ENCODE measurements around the gene JAKMIP2.
"Not testable (repeated sequence)": the region's sequence is repeated elsewhere in the genome, so short reads cannot be mapped to it uniquely, and the experiment has no call there.

JAKMIP2 gene

DNA sequence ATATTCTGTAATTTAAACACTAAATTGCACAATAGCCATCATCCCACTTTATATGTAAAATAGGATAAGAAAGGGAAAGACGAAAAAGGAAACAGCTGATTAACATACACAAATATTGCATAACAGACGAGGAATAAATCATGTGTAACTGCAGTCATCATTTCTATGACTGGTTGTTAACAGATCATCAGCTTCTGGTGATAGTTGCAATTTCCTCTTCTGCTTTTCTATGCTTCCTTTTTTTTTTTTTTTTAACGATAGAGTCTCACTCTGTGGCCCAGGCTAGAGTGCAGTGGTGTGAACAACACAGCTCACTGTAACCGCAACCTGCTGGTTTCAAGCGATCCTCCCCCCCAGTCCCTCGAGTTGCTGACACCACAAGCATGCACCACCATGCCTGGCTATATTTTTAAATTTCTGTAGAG, 22.5 kb upstream of the JAKMIP2 start:
- TF ChIP-seq JUND (IDR thresholded peaks at IDR 0.05; ENCODE audit: low read depth): no peak
- in situ Hi-C loops (cut with HindIII; ENCODE audit: low pct_unique_long_range_greater_than_20kb, low sequenced_read_pairs): no loop called here
- no peak for DNase-seq (ENCODE audit: low read depth in 1 of 2, low spot score in 1 of 2)

- in situ Hi-C loops (cut with HindIII; ENCODE audit: low pct_unique_long_range_greater_than_20kb, low sequenced_read_pairs): no loop called here
Measured at GRCh38 chr5:147804334-147804733, 21.8 kb upstream of the JAKMIP2 start.

GRCh38 chr5:147803926-147804325, 21.4 kb upstream of the JAKMIP2 start:
- TF ChIP-seq JUND (IDR thresholded peaks at IDR 0.05; ENCODE audit: low read depth): no peak
- DNase-seq (ENCODE audit: low read depth in 1 of 2, low spot score in 1 of 2): no peak
- in situ Hi-C loops (cut with HindIII; ENCODE audit: low pct_unique_long_range_greater_than_20kb, low sequenced_read_pairs): no loop called here

More at GRCh38 chr5:147804334-147804733, 21.8 kb upstream of the JAKMIP2 start:
- TF ChIP-seq JUND (IDR thresholded peaks at IDR 0.05; ENCODE audit: low read depth): no peak
- DNase-seq (ENCODE audit: low read depth in 1 of 2, low spot score in 1 of 2): no peak

- DNase-seq (ENCODE audit: low read depth in 1 of 2, low spot score in 1 of 2); in situ Hi-C loops (cut with HindIII; ENCODE audit: low pct_unique_long_range_greater_than_20kb, low sequenced_read_pairs): not testable (repeated sequence)
Measured at GRCh38 chr5:147803161-147803560, 20.6 kb upstream of the JAKMIP2 start.

- no peak for DNase-seq (ENCODE audit: low read depth in 1 of 2, low spot score in 1 of 2)
Measured at GRCh38 chr5:147801461-147801860, 18.9 kb upstream of the JAKMIP2 start.

DNA sequence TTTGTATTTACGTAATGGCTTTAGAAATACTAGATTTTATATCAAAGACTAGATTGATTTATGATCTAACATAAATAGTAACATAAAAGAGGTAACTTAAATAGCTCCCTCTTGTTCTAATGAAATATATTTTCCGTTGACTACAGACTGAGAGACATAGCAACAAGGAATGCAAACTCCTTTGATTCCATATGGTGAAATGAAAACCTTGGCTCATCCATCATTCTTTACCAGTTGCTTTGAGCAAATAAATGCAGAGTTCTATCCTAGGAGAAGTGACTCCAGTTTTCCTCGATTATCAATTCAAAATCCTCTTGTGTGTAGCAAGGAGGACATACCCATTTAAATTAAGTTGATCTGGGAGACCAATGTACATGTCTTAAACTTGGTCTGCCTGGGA, 18.0 kb upstream of the JAKMIP2 start:
- TF ChIP-seq JUND (IDR thresholded peaks at IDR 0.05; ENCODE audit: low read depth): no peak
- in situ Hi-C loops (cut with HindIII; ENCODE audit: low pct_unique_long_range_greater_than_20kb, low sequenced_read_pairs): no loop called here
- no peak for DNase-seq (ENCODE audit: low read depth in 1 of 2, low spot score in 1 of 2)

More at GRCh38 chr5:147801461-147801860, 18.9 kb upstream of the JAKMIP2 start:
- in situ Hi-C loops (cut with HindIII; ENCODE audit: low pct_unique_long_range_greater_than_20kb, low sequenced_read_pairs): no loop called here
- TF ChIP-seq JUND (IDR thresholded peaks at IDR 0.05; ENCODE audit: low read depth): no peak

DNA sequence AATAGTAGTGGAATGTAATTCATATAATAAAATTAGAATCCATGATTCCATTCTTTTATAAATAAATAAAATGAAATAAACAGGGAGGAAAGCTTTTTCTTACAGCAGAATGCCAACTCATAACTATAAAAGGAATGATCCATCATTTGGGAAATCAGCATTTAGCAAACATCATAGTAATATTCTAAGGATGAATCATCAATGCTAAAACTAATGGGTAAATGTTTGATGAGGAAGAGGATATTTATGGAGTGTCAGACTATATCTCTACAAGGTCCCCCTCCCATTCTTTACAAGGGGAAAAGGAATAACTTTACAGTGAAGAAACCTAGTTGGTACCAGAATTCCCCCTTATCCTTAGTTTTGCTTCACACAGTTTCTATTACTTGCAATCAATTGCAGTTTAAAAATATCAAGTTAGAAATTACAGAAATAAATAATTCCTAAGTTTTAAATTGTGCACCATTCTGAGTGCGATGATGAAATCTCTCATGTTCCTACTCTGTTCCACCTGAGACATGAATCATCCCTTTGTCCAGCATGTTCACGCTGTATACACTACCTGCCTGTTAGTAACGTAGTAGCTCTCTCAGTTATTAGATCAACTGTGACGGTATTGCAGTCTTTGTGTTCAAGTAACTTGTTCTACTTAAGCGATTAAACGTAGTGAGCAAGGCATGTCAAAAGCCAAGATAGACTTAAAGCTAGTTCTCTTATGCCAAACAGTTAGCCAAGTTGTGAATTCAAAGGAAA, 14.2 kb upstream of the JAKMIP2 start:
- no peak for TF ChIP-seq JUND (IDR thresholded peaks at IDR 0.05; ENCODE audit: low read depth)
- no peak for DNase-seq (ENCODE audit: low read depth in 1 of 2, low spot score in 1 of 2)
- in situ Hi-C loops (cut with HindIII; ENCODE audit: low pct_unique_long_range_greater_than_20kb, low sequenced_read_pairs): no loop called here

DNA sequence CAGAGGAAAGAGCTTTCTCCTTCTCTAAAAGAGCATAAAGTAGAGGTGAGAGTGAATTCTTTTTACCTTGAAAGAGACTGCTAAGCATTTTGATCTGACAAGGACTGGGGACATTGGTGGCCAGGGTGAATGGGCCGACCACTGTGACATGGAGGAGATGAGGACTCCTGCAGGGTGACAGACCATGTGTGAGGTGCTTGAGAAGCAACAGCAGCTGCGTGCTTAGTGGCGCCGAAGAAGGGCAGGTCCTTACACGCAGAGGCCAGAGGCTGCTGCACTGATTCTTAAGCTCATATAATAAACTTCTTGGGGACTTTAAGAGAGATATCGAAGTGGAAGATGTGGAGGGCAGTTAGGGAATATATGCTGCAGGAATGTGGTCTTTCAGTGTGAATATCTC, 8.7 kb upstream of the JAKMIP2 start:
- no peak for TF ChIP-seq JUND (IDR thresholded peaks at IDR 0.05; ENCODE audit: low read depth)
- in situ Hi-C loops (cut with HindIII; ENCODE audit: low pct_unique_long_range_greater_than_20kb, low sequenced_read_pairs): no loop called here
- DNase-seq (ENCODE audit: low read depth in 1 of 2, low spot score in 1 of 2): no peak

GRCh38 chr5:147789820-147790219, 7.3 kb upstream of the JAKMIP2 start:
- in situ Hi-C loops (cut with HindIII; ENCODE audit: low pct_unique_long_range_greater_than_20kb, low sequenced_read_pairs): no loop called here
- no peak for TF ChIP-seq JUND (IDR thresholded peaks at IDR 0.05; ENCODE audit: low read depth)
- no peak for DNase-seq (ENCODE audit: low read depth in 1 of 2, low spot score in 1 of 2)

DNA sequence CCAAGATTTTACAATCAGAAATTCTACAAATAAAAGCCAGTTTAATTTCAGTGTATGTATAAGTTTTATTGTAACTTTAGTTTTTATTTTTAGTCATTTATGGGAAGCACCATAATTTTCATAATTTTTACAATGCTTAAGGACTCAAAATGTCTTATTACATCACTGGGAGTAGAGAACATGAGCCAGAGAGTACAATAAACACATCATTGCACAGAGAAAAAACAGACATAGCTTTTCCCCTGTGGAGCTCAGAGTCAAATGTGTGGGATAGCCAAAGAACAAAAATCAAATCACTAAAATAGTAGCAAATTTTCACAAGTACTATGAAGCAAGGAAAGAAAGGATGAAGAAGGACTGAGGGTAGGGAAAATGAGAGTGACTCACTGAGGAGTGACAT, 5.5 kb upstream of the JAKMIP2 start:
- in situ Hi-C loops (cut with HindIII; ENCODE audit: low pct_unique_long_range_greater_than_20kb, low sequenced_read_pairs): no loop called here
- no peak for TF ChIP-seq JUND (IDR thresholded peaks at IDR 0.05; ENCODE audit: low read depth)
- no peak for DNase-seq (ENCODE audit: low read depth in 1 of 2, low spot score in 1 of 2)

GRCh38 chr5:147786142-147786541, 3.6 kb upstream of the JAKMIP2 start:
- no peak for DNase-seq (ENCODE audit: low read depth in 1 of 2, low spot score in 1 of 2)
- in situ Hi-C loops (cut with HindIII; ENCODE audit: low pct_unique_long_range_greater_than_20kb, low sequenced_read_pairs): no loop called here

DNA sequence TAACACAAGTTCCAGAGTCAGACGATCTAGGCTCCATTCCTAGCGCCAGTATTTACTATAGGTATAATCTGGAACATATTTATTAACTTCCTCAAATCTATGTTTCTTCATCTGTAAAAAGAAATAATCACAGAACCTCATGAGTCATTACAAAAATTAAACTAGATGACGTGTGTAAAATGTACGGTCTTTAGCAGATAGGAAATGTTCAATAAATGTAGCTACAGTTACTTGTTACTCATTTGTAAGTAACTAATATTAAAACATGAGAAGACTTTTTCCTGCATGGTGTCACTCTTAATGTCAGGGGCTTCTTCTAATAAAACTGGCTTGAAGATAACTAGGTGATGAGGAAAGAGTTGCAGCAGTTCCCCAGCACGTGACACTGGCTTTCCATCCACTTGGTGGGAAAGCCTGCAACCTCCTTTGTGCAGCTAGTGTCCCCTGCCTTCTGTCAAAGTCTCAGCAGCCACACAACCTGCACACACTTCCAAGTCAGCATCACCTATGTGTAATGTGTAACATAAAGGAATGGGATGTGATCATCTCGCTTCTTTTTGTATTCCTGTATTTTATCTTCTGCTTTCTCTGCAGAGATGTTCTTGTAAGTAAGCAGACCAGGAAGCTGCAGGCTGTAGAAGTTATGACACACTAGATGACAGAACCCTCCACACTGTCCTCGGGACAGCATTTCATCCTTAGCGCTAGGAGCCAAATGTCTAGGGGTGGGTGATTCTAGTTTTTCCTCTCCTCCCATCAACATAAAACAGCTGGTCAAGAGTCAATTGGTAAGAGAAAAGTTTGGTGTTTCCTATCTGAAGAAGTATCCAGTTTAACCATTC, 1.8 kb upstream of the JAKMIP2 start:
- TF ChIP-seq JUND (IDR thresholded peaks at IDR 0.05; ENCODE audit: low read depth): no peak
- in situ Hi-C loops (cut with HindIII; ENCODE audit: low pct_unique_long_range_greater_than_20kb, low sequenced_read_pairs): no loop called here

More at GRCh38 chr5:147786142-147786541, 3.6 kb upstream of the JAKMIP2 start:
- TF ChIP-seq JUND (IDR thresholded peaks at IDR 0.05; ENCODE audit: low read depth): no peak

GRCh38 chr5:147780924-147781573, 1.5 kb downstream of the JAKMIP2 start:
- no peak for DNase-seq (ENCODE audit: low read depth in 1 of 2, low spot score in 1 of 2)
- in situ Hi-C loops (cut with HindIII; ENCODE audit: low pct_unique_long_range_greater_than_20kb, low sequenced_read_pairs): no loop called here
- TF ChIP-seq JUND (IDR thresholded peaks at IDR 0.05; ENCODE audit: low read depth): no peak

More for the DNA sequence above, 1.8 kb upstream of the JAKMIP2 start:
- DNase-seq (ENCODE audit: low read depth in 1 of 2, low spot score in 1 of 2): no peak

Data from T47D (cell line).